ENCODE results near the gene CAMKMT. TPM values are rescaled to one million over a fixed set of nuclear protein-coding genes. Genes with fewer than 3 reads are reported as not detected.

Gene CAMKMT
- total RNA-seq, 2 donors from 2014 or later: 3.6 to 4.6 TPM

- no peak for DNase-seq (ENCODE audit: low spot score)
- Histone ChIP-seq H3K4me1 (no peaks in the 10 kb centered on the region), H3K27ac (no peak overlapping the region), H3K9me3 (no peaks in the 10 kb centered on the region), H3K36me3 (no peaks in the 10 kb centered on the region), H3K4me3 (no peak overlapping the region), H3K27me3 (peaks cover 0 to 2% of the 10 kb centered on the region in 2 donors)
- no peak for TF ChIP-seq CTCF (IDR thresholded peaks at IDR 0.05)
Observed at GRCh38 chr2:44772669-44773378, 411.1 kb downstream of the CAMKMT start.

GRCh38 chr2:44774826-44775492, 413.2 kb downstream of the CAMKMT start:
- TF ChIP-seq CTCF (IDR thresholded peaks at IDR 0.05): no peak
- Histone ChIP-seq H3K9me3 (no peaks in the 10 kb centered on the region), H3K27me3 (no peaks in the 10 kb centered on the region), H3K4me1 (no peaks in the 10 kb centered on the region), H3K27ac (no peak overlapping the region), H3K4me3 (no peak overlapping the region), H3K36me3 (no peaks in the 10 kb centered on the region)
- DNase-seq (ENCODE audit: low spot score): no peak

GRCh38 chr2:44777036-44777435, 415.3 kb downstream of the CAMKMT start:
- H3K4me3 ChIP-seq: no peak overlapping the region
- DNase-seq (ENCODE audit: low spot score): no peak
- peaks cover 0 to 7% of the 10 kb centered on the region in 2 donors for H3K9me3 ChIP-seq
- H3K36me3 ChIP-seq: no peaks in the 10 kb centered on the region
- no peaks in the 10 kb centered on the region for H3K4me1 ChIP-seq
- H3K27ac ChIP-seq: no peak overlapping the region
- H3K27me3 ChIP-seq: no peaks in the 10 kb centered on the region
- TF ChIP-seq CTCF (IDR thresholded peaks at IDR 0.05): no peak

GRCh38 chr2:44777537-44777936, 415.8 kb downstream of the CAMKMT start:
- no peaks in the 10 kb centered on the region for H3K27me3 ChIP-seq
- no peak for TF ChIP-seq CTCF (IDR thresholded peaks at IDR 0.05)
- DNase-seq (ENCODE audit: low spot score): no peak
- no peak overlapping the region for H3K4me3 ChIP-seq
- no peaks in the 10 kb centered on the region for H3K4me1 ChIP-seq
- H3K9me3 ChIP-seq: peaks cover 0 to 7% of the 10 kb centered on the region in 2 donors
- no peak overlapping the region for H3K27ac ChIP-seq
- H3K36me3 ChIP-seq: no peaks in the 10 kb centered on the region

GRCh38 chr2:44778221-44778654, 416.5 kb downstream of the CAMKMT start:
- no peak for TF ChIP-seq CTCF (IDR thresholded peaks at IDR 0.05)
- no peak overlapping the region for H3K27ac ChIP-seq
- peaks cover 0 to 7% of the 10 kb centered on the region in 2 donors for H3K9me3 ChIP-seq
- no peaks in the 10 kb centered on the region for H3K27me3 ChIP-seq
- no peak for DNase-seq (ENCODE audit: low spot score)
- H3K4me1 ChIP-seq: no peaks in the 10 kb centered on the region
- H3K36me3 ChIP-seq: no peaks in the 10 kb centered on the region
- no peak overlapping the region for H3K4me3 ChIP-seq

All from right atrium auricular region (tissue), 2 donors.